ENCODE results near the gene LAPTM4A.

Gene LAPTM4A

GRCh38 chr2:20025065-20025786 lies 26.2 kb downstream of the LAPTM4A start:
- POLR2A ChIA-PET = no interaction called here
- WGBS (ENCODE audit: insufficient coverage) = no CpG with 5 or more reads among the region's 3 CpGs
- no peak overlapping the region for H3K4me3 ChIP-seq (ENCODE audit: control insufficient read depth in 1 of 7, extremely low read depth in 1 of 7, insufficient read depth in 4 of 7, low read depth in 2 of 7, low read length in 6 of 7)

GRCh38 chr2:20023688-20024087 lies 27.7 kb downstream of the LAPTM4A start:
- WGBS (ENCODE audit: insufficient coverage) = 97% methylated on average over 4 of the region's 4 CpGs
- ChIA-PET CTCF (interaction anchor here (0.8 to 1.4 kb wide), 3 partner anchors 10 to 21 kb away, joined by 3 to 5 read pairs (median 4); no protein-coding TSS in a partner anchor), POLR2A (interaction anchor here (0.6 kb wide), 1 partner anchor 162 kb away, joined by 3 read pairs; no protein-coding TSS in a partner anchor)
- no peak for DNase-seq
- no peak overlapping the region for H3K27ac ChIP-seq (ENCODE audit: insufficient read depth in 1 of 2, low read depth in 1 of 2, low read length in 2 of 2, poor library complexity in 1 of 2, severe bottlenecking in 2 of 2)
- H3K27me3 ChIP-seq (replicated peaks in 2 of 5; ENCODE audit: control insufficient read depth in 4 of 5, insufficient read depth in 5 of 5, low read length in 4 of 5) = no peaks in the 10 kb centered on the region
- peaks cover 4 to 31% (median 6%) of the 10 kb centered on the region in 5 experiments for H3K9me3 ChIP-seq (ENCODE audit: control extremely low read depth in 1 of 5, control insufficient read depth in 4 of 5, insufficient read depth in 2 of 5, low read depth in 1 of 5, low read length in 4 of 5)
- H3K4me1 ChIP-seq (ENCODE audit: control extremely low read depth in 1 of 4, control insufficient read depth in 4 of 4, insufficient read depth in 4 of 4, low read length in 3 of 4) = no peaks in the 10 kb centered on the region
- H3K36me3 ChIP-seq (ENCODE audit: control insufficient read depth in 4 of 4, insufficient read depth in 4 of 4, low read length in 3 of 4) = peaks cover 0 to 20% (median 8%) of the 10 kb centered on the region in 4 experiments
- no peak overlapping the region for H3K4me3 ChIP-seq (ENCODE audit: control insufficient read depth in 1 of 7, extremely low read depth in 1 of 7, insufficient read depth in 4 of 7, low read depth in 2 of 7, low read length in 6 of 7)

More at GRCh38 chr2:20025065-20025786, 26.2 kb downstream of the LAPTM4A start:
- Histone ChIP-seq H3K27ac (ENCODE audit: insufficient read depth in 1 of 2, low read depth in 1 of 2, low read length in 2 of 2, poor library complexity in 1 of 2, severe bottlenecking in 2 of 2) (no peak overlapping the region), H3K36me3 (ENCODE audit: control insufficient read depth in 4 of 4, insufficient read depth in 4 of 4, low read length in 3 of 4) (peaks cover 7 to 35% (median 14%) of the 10 kb centered on the region in 4 experiments), H3K9me3 (ENCODE audit: control extremely low read depth in 1 of 5, control insufficient read depth in 4 of 5, insufficient read depth in 2 of 5, low read depth in 1 of 5, low read length in 4 of 5) (peaks cover 4 to 41% (median 6%) of the 10 kb centered on the region in 5 experiments), H3K4me1 (ENCODE audit: control extremely low read depth in 1 of 4, control insufficient read depth in 4 of 4, insufficient read depth in 4 of 4, low read length in 3 of 4) (no peaks in the 10 kb centered on the region), H3K27me3 (replicated peaks in 2 of 5; ENCODE audit: control insufficient read depth in 4 of 5, insufficient read depth in 5 of 5, low read length in 4 of 5) (no peaks in the 10 kb centered on the region)
- CTCF ChIA-PET = no interaction called here
- no peak for DNase-seq

GRCh38 chr2:20021405-20022009 lies 29.9 kb downstream of the LAPTM4A start:
- no peak for DNase-seq
- peaks cover 0 to 2% (median under 1%) of the 10 kb centered on the region in 4 experiments for H3K36me3 ChIP-seq (ENCODE audit: control insufficient read depth in 4 of 4, insufficient read depth in 4 of 4, low read length in 3 of 4)
- H3K4me3 ChIP-seq (ENCODE audit: control insufficient read depth in 1 of 7, extremely low read depth in 1 of 7, insufficient read depth in 4 of 7, low read depth in 2 of 7, low read length in 6 of 7) = no peak overlapping the region
- CTCF ChIA-PET = interaction anchor here (0.8 to 1.6 kb wide), 3 partner anchors 8 to 74 kb away, joined by 3 read pairs; no protein-coding TSS in a partner anchor
- H3K9me3 ChIP-seq (ENCODE audit: control extremely low read depth in 1 of 5, control insufficient read depth in 4 of 5, insufficient read depth in 2 of 5, low read depth in 1 of 5, low read length in 4 of 5) = peaks cover 3 to 17% (median 6%) of the 10 kb centered on the region in 5 experiments
- POLR2A ChIA-PET = no interaction called here
- no peak overlapping the region for H3K27ac ChIP-seq (ENCODE audit: insufficient read depth in 1 of 2, low read depth in 1 of 2, low read length in 2 of 2, poor library complexity in 1 of 2, severe bottlenecking in 2 of 2)
- no peaks in the 10 kb centered on the region for H3K4me1 ChIP-seq (ENCODE audit: control extremely low read depth in 1 of 4, control insufficient read depth in 4 of 4, insufficient read depth in 4 of 4, low read length in 3 of 4)
- no peaks in the 10 kb centered on the region for H3K27me3 ChIP-seq (replicated peaks in 2 of 5; ENCODE audit: control insufficient read depth in 4 of 5, insufficient read depth in 5 of 5, low read length in 4 of 5)
- 94% methylated on average over 3 of the region's 3 CpGs for WGBS (ENCODE audit: insufficient coverage)

GRCh38 chr2:20019747-20020146 lies 31.7 kb downstream of the LAPTM4A start:
- 100% methylated on average over 2 of the region's 4 CpGs for WGBS (ENCODE audit: insufficient coverage)
- Histone ChIP-seq H3K4me1 (ENCODE audit: control extremely low read depth in 1 of 4, control insufficient read depth in 4 of 4, insufficient read depth in 4 of 4, low read length in 3 of 4) (no peaks in the 10 kb centered on the region), H3K4me3 (ENCODE audit: control insufficient read depth in 1 of 7, extremely low read depth in 1 of 7, insufficient read depth in 4 of 7, low read depth in 2 of 7, low read length in 6 of 7) (no peak overlapping the region), H3K9me3 (ENCODE audit: control extremely low read depth in 1 of 5, control insufficient read depth in 4 of 5, insufficient read depth in 2 of 5, low read depth in 1 of 5, low read length in 4 of 5) (peaks cover 3 to 17% (median 6%) of the 10 kb centered on the region in 5 experiments), H3K27me3 (replicated peaks in 2 of 5; ENCODE audit: control insufficient read depth in 4 of 5, insufficient read depth in 5 of 5, low read length in 4 of 5) (peaks cover 0 to 2% (median 0%) of the 10 kb centered on the region in 5 experiments), H3K36me3 (ENCODE audit: control insufficient read depth in 4 of 4, insufficient read depth in 4 of 4, low read length in 3 of 4) (peaks cover 0 to 2% (median 0%) of the 10 kb centered on the region in 4 experiments), H3K27ac (ENCODE audit: insufficient read depth in 1 of 2, low read depth in 1 of 2, low read length in 2 of 2, poor library complexity in 1 of 2, severe bottlenecking in 2 of 2) (no peak overlapping the region)
- DNase-seq = no peak
- POLR2A ChIA-PET = no interaction called here
- CTCF ChIA-PET = interaction anchor here (1.0 to 1.6 kb wide), 2 partner anchors 40 to 64 kb away, joined by 3 read pairs; no protein-coding TSS in a partner anchor

GRCh38 chr2:20018601-20019152 lies 32.8 kb downstream of the LAPTM4A start:
- ChIA-PET POLR2A (no interaction called here), CTCF (interaction anchor here (1.0 kb wide), 1 partner anchor 63 kb away, joined by 3 read pairs; no protein-coding TSS in a partner anchor)
- Histone ChIP-seq H3K27me3 (replicated peaks in 2 of 5; ENCODE audit: control insufficient read depth in 4 of 5, insufficient read depth in 5 of 5, low read length in 4 of 5) (peaks cover 0 to 9% (median 2%) of the 10 kb centered on the region in 5 experiments), H3K9me3 (ENCODE audit: control extremely low read depth in 1 of 5, control insufficient read depth in 4 of 5, insufficient read depth in 2 of 5, low read depth in 1 of 5, low read length in 4 of 5) (peaks cover 1 to 23% (median 6%) of the 10 kb centered on the region in 5 experiments), H3K27ac (ENCODE audit: insufficient read depth in 1 of 2, low read depth in 1 of 2, low read length in 2 of 2, poor library complexity in 1 of 2, severe bottlenecking in 2 of 2) (no peak overlapping the region), H3K36me3 (ENCODE audit: control insufficient read depth in 4 of 4, insufficient read depth in 4 of 4, low read length in 3 of 4) (peaks cover 0 to 2% (median 0%) of the 10 kb centered on the region in 4 experiments), H3K4me1 (ENCODE audit: control extremely low read depth in 1 of 4, control insufficient read depth in 4 of 4, insufficient read depth in 4 of 4, low read length in 3 of 4) (no peaks in the 10 kb centered on the region), H3K4me3 (ENCODE audit: control insufficient read depth in 1 of 7, extremely low read depth in 1 of 7, insufficient read depth in 4 of 7, low read depth in 2 of 7, low read length in 6 of 7) (no peak overlapping the region)
- 100% methylated on average over 1 of the region's 2 CpGs for WGBS (ENCODE audit: insufficient coverage)
- DNase-seq = no peak

- Histone ChIP-seq H3K9me3 (ENCODE audit: control extremely low read depth in 1 of 5, control insufficient read depth in 4 of 5, insufficient read depth in 2 of 5, low read depth in 1 of 5, low read length in 4 of 5) (peaks cover 0 to 17% (median 5%) of the 10 kb centered on the region in 5 experiments), H3K4me1 (ENCODE audit: control extremely low read depth in 1 of 4, control insufficient read depth in 4 of 4, insufficient read depth in 4 of 4, low read length in 3 of 4) (peaks cover 0 to 14% (median 12%) of the 10 kb centered on the region in 4 experiments), H3K4me3 (ENCODE audit: control insufficient read depth in 1 of 7, extremely low read depth in 1 of 7, insufficient read depth in 4 of 7, low read depth in 2 of 7, low read length in 6 of 7) (no peak overlapping the region), H3K36me3 (ENCODE audit: control insufficient read depth in 4 of 4, insufficient read depth in 4 of 4, low read length in 3 of 4) (no peaks in the 10 kb centered on the region), H3K27me3 (replicated peaks in 2 of 5; ENCODE audit: control insufficient read depth in 4 of 5, insufficient read depth in 5 of 5, low read length in 4 of 5) (peaks cover 0 to 32% (median 16%) of the 10 kb centered on the region in 5 experiments), H3K27ac (ENCODE audit: insufficient read depth in 1 of 2, low read depth in 1 of 2, low read length in 2 of 2, poor library complexity in 1 of 2, severe bottlenecking in 2 of 2) (no peak overlapping the region)
- ChIA-PET POLR2A (no interaction called here), CTCF (interaction anchor here (1.3 to 5.1 kb wide), 21 partner anchors 11 to 1495 kb away, joined by 3 to 42 read pairs (median 6); partner anchors contain the start of gene WDR35)
- DNase-seq = no peak
Observed at GRCh38 chr2:20016346-20016745, 35.1 kb downstream of the LAPTM4A start.
